ENCODE results near the gene RRAGC.

DNA sequence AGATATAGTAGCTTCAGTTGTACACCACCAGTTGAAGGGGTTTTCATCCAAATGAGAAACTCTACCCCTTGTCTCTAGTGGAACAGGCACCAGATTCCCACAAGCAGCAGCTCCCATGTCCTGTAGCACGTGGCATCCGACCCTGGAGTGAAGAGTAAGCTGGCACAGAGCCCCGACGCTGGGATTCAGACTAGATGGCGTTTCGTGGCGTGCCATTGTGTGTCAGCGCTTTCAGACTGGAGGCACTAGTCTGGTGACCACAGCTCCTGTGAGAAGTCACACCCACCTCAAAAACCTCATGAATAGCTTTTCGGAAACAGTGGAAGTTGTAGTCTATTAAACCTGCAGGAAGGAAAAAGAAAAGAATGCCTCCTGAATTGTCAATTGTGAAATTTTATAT is 20.2 kb downstream of the RRAGC start:
- TF ChIP-seq CTCF (IDR thresholded peaks at IDR 0.05) (no peak), POLR2A (IDR thresholded peaks at IDR 0.05) (no peak)

All from esophagus squamous epithelium (tissue), 4 donors.